HG02870 (cell line): ENCODE data around the gene NLGN1.

Source experiments
- ATAC-seq: cut with Tn5 transposase; IDR thresholded peaks from one replicate; pipeline ENCODE4 v1.9.1; 2021; ENCODE audit warnings: mild to moderate bottlenecking, moderate library complexity; ENCODE audit not compliant: unreplicated experiment

Gene NLGN1

DNA sequence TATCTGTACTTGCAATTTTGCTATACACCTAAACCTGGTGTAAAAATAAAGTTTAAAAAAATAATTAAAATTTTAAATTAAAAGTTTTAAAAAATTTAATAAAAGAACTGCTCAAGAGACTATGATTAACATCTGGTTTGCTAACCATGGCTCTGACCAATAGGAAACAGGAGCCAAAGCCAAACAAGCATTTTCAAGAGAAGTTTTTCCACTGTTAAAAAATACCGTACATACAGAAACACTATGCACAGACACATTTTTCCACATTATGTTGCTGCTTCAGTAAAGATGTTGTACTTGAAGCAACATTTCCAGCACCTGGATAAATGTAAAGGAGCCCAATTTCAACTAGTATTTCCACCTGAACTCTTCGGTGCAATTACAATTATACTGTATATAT, 917.7 kb downstream of the NLGN1 start:
- ATAC-seq: no peak

DNA sequence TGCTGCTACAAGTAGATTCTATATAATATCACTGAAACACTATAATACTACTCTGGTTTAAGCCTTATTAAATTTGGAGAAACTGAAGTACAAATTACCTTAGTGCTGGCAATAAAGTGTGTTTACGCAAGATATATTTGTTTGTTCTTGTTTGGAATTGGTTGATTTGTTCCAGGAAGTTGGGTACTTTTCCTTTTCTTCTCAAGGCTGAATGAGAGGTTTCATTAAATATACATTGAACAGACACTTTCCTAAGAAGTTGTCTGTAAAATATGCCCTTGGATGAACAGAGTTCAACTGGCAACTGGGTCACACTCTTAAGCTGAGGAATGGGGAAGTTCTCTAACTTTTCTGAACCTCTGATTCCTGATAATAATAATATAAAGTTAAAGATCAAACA, 919.5 kb downstream of the NLGN1 start:
- ATAC-seq: no peak

DNA sequence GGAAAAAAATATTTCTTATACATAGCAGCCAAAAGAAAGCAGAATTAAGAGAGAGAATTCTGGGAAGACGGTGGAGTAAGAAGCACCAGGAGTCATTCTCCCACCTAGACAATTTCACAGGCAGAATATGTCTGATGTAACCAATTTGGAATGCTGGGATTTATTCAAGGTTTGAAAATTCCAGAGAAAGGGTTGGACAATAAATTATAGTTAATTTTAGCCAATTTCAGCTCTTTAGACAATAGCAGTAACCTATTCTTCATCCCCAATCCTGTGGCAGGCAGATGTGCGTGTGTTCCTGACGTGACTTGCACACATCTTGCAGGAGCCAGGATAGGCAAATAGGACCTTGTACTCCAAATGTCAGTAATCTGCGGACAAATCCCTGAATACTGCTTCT, 920.6 kb downstream of the NLGN1 start:
- ATAC-seq: no peak

DNA sequence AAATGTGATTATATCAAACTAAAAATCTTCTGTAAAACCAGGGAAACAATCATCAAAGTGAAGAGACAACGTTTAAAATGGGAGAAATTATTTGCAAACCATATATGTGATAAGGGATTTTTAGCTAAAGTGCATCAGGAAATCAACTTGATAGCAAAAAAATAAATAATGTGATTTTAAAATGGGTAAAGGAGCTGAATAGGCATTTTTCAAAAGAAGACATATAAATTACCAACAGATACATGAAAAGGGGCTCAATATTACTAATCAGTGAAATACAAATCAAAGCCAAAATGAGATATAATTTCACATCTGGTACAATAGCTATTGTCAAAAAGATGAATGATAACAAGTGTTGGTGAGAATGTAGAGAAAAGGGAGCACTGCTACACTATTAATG, 924.0 kb downstream of the NLGN1 start:
- ATAC-seq: no peak

DNA sequence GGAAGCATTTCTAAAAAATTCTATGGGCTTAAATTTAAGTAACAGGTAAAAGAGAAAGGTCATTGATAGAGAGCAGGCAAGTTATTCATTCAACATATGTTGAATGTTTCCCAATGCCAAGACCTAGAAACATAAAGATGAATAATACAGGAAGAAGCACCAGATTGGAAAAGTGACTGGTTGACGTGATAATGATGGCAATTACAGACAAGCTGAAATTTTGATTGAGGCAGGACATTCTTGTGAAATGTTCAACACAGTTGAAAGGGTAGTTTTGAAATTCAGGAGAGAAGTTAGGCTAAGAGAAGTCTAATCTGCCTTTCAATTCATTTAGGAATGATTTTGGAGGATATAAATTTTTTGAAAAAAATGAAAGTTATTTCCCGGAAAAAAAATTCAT, 925.2 kb downstream of the NLGN1 start:
- ATAC-seq: no peak

DNA sequence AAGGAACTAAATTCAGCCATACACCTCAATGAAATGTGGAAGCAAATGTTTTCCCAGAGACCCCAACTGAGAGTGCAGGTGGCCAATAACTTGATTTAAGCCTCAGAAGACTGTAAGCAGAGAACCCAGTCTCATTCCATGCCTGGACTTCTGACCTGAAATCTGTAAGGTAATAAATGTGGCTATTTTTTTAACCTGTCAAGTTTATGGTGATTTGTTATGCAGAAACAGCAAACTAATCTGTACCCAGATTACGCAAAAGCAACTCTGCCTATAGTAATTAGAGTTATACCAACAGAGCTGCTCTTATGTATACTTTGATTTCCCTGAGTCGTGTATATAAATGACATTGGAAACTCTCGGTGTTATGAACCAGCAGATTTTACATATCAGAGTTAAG, 927.6 kb downstream of the NLGN1 start:
- no peak for ATAC-seq

DNA sequence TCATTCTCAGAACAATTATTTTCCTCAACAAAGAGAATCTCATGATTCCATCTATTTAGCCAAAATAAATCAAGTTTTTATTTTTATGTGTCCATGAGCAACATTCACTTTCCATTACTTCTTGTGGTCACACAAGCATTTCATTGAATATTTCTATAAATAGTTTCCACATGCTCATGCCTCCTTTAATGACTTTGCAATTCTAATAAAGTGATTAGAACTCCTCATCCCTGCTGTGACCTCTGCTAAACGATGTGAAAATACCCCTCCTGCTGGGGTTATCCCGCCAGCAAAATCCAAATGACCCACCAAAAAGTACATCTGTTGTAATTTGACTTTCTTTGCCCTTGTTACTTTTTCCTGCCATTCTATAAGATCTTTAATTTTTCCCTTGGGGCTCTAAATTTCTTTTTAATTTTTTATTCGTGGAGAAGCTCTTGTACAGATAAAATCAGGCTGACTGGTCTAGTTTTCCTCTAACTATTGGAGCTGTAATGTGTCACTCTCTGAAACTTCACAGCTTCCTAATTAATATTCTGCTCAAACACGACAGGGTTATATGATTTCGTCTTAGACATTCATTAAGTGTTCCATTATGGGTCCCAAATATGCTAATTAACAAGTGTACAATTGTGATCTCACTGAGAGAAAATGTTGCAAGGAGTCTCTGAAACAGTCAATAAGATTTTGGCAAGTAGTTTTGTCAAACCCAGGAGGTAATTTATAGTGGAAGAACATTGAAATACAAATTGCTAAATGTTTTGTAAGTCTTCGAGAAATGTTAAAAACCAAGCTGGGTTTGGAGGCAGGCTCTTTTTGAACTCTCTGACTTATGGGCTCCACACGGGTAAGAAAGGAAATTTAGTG, 928.5 kb downstream of the NLGN1 start:
- no peak for ATAC-seq

DNA sequence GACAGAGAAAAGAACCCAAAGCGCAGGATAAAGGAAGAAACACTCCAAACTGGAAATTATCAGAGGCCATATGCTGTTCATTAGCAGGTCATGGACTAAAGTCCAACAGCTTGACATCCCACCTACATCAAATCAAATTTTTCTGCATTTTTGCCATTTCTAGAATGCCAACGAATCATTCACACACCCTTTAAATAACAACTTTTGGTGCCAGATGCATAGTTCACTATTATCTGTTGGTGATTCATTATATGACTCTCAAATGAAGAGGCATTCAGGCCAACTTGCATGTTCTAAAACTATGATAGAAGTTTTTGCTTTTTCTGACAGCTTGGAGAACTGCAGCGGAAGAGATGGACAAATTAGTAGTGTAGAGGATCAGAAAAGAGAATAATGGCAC, 931.8 kb downstream of the NLGN1 start:
- no peak for ATAC-seq

DNA sequence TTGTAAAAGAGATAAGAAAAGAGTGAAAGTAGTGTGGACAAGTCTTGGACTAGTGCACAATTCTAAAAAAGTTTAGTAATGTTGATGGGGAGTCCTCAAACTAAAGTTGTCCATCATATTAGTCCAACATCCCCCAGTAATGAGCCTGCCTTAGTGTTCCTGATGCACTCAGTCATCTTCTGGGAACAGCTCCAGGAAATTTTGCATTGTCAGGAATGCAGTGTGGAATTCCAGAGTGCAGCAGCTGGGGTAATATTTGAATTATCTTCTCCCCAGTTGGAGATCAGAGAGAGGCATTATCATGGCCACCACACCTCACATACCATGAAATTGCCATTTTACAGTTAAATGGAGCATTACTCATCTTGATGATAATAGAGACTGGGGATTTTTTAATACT, 932.8 kb downstream of the NLGN1 start:
- no peak for ATAC-seq

DNA sequence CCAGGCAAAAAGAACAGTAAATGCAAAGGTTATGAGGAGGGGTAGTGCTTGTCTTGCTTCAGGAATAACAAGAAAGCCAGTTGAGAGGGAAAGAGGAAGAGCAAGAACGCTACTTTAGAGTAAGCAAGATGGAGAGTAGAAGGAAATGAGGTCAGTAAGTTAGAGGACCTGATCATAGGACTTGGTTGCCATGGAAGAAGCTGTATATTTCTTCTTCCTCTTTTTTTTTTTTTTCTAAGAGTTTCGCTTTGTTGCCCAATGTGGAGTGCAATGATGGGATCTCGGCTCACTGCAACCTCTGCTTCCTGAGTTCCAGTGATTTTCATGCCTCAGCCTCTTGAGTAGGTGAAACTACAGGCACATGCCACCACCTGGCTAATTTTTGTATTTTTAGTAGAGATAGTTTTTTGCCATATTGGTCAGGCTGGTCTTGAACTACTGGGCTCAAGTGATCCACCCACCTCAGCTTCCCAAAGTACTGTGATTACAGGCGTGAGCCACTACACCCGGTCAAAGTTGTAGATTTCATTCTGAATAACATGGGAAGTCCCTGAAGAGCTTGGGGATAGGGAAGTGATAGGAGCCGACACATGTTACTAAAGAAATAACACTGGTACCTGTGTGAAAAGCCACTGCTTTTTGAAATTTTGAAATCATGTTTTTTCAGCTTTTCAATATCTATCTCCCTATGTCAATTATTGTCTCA, 933.7 kb downstream of the NLGN1 start:
- ATAC-seq: no peak

DNA sequence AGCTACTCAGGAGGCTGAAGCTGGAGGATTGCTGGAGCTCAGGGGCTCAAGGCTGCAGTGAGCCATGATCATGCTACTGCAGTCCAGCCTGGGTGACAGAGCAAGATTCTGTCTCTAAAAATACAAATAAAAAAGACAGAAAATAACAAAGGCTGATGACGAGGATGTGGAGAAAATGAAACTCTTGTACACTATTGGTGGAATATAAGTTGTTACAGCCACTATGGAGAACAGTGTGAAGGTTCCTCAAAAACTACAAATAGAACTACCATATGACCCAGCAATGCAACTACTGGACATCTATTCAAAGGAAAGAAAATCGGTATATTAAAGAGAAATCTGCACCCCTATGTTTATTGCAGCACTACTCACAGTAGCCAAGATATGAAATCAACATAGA, 934.8 kb downstream of the NLGN1 start:
- no peak for ATAC-seq

DNA sequence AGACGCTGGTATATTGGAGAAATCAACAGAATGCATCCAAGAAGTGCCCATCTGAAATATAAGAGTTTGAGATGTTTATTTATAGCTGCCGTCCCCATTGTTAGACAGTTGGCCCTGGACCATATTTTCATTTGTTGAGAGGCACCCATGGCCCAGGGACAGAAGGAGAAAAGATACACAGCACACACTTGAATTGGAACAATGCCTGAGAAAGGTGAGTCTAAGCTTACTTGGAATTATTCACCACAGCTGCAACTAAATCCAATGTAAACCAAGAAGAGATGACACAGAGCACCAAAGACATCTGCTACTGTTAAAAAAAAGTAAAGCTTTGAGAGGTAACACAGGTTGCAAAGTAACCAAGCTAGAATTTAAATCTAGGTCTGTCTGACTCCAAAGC, 936.1 kb downstream of the NLGN1 start:
- ATAC-seq: no peak

DNA sequence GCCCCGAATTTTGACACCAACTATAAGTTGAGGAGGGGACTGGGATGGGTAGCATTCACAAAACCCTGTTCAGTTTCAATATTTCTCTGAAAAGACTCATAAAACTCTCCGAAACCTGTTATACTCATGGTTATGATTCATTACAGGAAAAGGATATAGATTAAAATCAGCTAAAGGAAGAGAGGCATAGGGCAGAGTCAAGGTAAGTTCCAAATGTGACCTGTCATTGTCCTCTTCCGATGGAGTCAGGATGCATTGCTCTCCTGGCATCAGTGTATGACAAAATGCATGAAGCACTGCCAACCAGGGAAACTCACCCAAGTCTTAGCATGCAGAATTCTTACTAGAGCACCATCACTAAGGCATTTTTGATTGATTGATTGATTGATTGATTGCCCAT, 936.6 kb downstream of the NLGN1 start:
- ATAC-seq: no peak

DNA sequence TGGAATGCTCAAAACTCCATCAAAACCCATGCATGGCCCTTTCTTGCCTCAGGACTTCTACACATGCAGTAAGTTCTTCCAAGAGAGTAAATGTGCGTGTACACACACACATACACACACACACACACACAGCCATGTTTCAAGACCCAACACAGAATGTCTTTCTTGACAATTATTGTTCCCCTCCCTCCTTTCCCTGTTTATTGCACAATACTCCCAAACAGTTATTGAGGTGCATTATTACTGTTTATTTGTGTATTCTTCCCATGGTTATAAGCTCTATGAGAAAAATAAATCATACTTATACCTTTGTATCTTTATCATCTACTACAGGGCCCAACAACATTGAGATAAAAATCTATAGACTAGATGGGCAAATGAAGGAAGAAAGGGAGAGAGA, 937.8 kb downstream of the NLGN1 start:
- ATAC-seq: no peak

DNA sequence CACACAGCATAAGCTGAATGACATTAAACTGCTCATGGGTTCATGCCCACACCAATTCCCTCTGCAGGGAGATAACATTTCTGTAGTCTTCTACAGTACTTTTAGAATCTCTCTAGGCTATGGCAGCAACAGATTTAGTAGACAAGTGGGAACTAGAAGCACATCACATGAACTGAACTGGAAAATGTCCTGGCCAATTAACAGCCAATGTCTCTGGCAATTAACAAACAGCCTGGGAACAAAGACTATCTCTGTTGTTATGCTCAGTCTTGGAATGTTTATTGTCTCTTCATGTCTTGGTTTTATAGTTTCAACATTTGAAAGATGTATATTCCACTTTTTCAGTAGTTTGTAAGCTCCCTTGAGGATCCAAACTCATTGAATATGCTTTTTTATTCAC, 938.4 kb downstream of the NLGN1 start:
- ATAC-seq: no peak
